Fibroblast of the aortic adventitia (primary cell): ENCODE data around the gene CFL1. TPM values are rescaled to one million over a fixed set of nuclear protein-coding genes. Genes with fewer than 3 reads are reported as not detected.
"Not testable (repeated sequence)": the region's sequence is repeated elsewhere in the genome, so short reads cannot be mapped to it uniquely, and the experiment has no call there.

Source experiments
- DNase-seq: peaks from one replicate; pipeline ENCODE4 v3.0.0-alpha.2; 2010; ENCODE audit warnings: low read depth
- H3K4me3 ChIP-seq: 2 replicates; pipeline ENCODE4 v1.5.1; 2011; ENCODE audit warnings: low read depth, mild to moderate bottlenecking, control low read depth, low read length, moderate library complexity
- CTCF ChIP-seq: IDR thresholded peaks from 2 replicates; pipeline ENCODE4 v1.5.1; 2011; ENCODE audit warnings: mild to moderate bottlenecking, low read length, control low read depth, inconsistent platforms; ENCODE audit not compliant: insufficient read depth
- total RNA-seq: library from RNA; depleted of rRNA; stranded (reverse); fragments of >200 nt; gene quantifications from 2 replicates; pipeline ENCODE4 v1.2.3, GENCODE V29; 2012; ENCODE audit warnings: low replicate concordance

CFL1 gene
- total RNA-seq, 1 donor = 713 TPM

- H3K4me3 ChIP-seq = peak overlapping the region; percentile 81
- TF ChIP-seq CTCF = no peak
Observed at GRCh38 chr11:65892661-65893317, 34.8 kb upstream of the CFL1 start.

DNA sequence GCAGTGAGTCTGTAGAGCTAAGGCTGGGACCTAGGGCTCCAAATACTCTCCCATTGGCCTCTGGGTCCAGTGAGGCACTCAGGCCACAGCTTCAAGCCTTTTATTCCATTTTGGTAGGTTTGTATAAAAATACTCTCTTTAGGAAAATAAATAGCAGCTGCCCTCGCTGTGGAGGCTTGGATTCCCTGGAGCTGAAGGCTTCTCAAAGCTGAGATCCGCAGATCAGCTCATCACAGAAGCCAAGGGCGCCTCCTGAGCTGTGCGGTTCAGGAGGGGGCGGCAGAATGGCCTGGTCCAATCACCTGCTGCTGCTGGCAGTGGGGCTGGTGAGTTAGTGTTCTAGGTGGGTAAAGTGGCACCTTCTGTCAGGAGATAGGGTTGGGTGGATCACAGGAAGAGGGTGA is 34.2 kb upstream of the CFL1 start:
- H3K4me3 ChIP-seq = peak overlapping the region; percentile 81
- DNase-seq = not testable (repeated sequence)

More at GRCh38 chr11:65892661-65893317, 34.8 kb upstream of the CFL1 start:
- no peak for DNase-seq

DNA sequence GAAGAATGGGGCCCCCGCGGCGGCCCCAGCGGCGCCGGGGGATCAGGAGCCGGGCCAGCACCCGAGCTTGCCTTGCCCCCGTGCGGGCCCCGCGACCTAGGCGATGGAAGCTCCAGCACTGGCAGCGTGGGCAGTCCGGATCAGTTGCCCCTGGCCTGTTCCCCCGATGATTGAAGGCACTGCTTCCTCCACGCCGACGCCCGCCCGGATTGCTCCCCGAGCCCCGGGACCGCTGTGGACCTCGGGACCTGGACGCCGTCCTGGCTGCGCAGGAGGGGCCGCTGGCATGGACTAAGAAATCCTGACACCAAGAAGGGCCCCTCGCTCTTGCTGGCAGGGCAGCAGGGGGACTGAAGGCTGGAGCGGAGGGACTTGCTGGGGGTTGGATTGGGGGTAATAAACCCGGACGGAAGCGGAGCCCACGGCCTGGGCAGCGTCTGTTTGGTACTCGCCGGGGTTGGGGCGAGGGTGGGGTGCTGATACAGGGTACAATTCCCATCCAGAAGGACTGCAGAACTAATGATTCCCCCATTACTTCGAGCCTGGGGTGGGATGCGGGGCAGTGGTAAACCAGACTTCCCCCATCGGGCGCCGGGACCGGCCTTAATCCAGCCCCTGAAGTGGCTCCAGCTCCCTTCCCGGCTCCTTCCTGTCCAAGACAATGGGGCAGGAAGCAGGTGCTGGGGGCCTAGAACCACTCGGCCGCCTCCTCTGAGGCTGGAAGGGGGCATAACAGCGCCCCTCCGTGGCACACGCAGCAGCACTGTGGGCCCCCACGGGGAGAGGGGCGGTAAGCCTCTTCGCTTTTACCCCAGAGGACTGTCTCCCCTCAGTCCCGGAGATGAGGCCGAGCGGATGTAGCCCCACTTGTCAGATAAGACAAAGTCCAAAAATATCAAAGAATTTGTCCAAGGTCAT is 33.5 kb upstream of the CFL1 start:
- no peak for DNase-seq
- TF ChIP-seq CTCF = peak; percentile 33
- peak overlapping the region; percentile 81 for H3K4me3 ChIP-seq

GRCh38 chr11:65890324-65891218 is 32.6 kb upstream of the CFL1 start, which contains the start of gene CCDC85B:
Gene CCDC85B (plus strand): TSS chr11:65890673. CDS start chr11:65890784, 111 bp downstream.
- DNase-seq = peak; percentile 95
- peak within 1 kb of the TSS; percentile 81 for H3K4me3 ChIP-seq
- no peak for TF ChIP-seq CTCF

DNA sequence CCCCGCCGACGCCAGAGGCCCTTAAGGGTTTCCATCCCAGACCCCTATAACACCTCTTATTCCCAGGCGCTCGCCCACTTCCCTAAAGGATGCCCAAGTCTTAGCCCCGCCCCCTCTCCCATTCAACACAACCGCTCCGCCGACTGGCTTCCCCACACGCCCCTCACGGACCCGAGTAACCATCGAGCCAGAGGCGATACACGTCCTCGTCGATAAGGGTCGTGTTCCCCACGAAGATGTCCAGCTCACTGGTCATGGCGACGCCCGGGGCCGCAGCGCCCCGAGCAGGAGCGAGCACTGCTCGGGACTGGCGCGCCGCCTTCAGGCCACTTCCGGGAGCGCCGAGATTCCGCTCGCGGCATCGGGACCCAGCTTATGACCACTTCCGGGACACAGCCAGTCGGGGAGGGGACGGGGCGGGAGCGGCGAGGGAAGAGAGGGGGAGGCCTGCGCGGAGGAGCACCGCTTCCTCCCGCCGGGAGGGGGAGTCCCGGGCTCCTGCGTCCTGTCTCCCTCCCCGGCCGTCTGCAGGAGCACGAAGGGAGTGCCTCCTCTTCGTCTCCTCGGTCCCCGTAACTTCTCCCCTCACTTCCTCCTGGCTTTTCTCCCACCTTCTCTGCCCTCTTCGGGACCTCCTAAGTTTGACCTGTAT is 30.3 kb upstream of the CFL1 start, which contains the start of gene FIBP:
TSS of gene FIBP (minus strand) at position 309 of the 652 bp plus-strand sequence. CDS start at position 256, 53 bp downstream.
- H3K4me3 ChIP-seq = peak within 1 kb of the TSS; percentile 87
- DNase-seq = peak; percentile 95
- TF ChIP-seq CTCF = peak; percentile 76

- TF ChIP-seq CTCF = no peak
- DNase-seq = no peak
- peak overlapping the region; percentile 87 for H3K4me3 ChIP-seq
Observed at GRCh38 chr11:65887723-65888162, 29.8 kb upstream of the CFL1 start.
